Measurements from ENCODE around the gene HMGN1. TPM values are rescaled to one million over a fixed set of nuclear protein-coding genes. Genes with fewer than 3 reads are reported as not detected.

HMGN1 gene
- total RNA-seq, result 243 and 328 TPM in 2 replicates

GRCh38 chr21:39348355-39349210, at the start of gene HMGN1:
Gene HMGN1 (minus strand): TSS chr21:39349088. CDS start chr21:39348917, 171 bp downstream.

GRCh38 chr21:39313571-39314142, 35.2 kb downstream of the HMGN1 start, which contains the start of gene BRWD1:
Gene BRWD1 (minus strand): TSS chr21:39313632. CDS start chr21:39313491, 141 bp downstream.

Other genes with a start within 250 kb of the HMGN1 start
- gene PSMG1, start 165.6 kb downstream of the HMGN1 start, total RNA-seq, result 38.9 and 67.0 TPM in 2 replicates
- gene BRWD1, start 35.5 kb downstream of the HMGN1 start, total RNA-seq, result 67.7 and 91.2 TPM in 2 replicates
- gene LCA5L, start 96.7 kb upstream of the HMGN1 start, total RNA-seq, result 1.4 and 2.4 TPM in 2 replicates
- 4.6 and 8.2 TPM in 2 replicates for gene SH3BGR, start 102.9 kb upstream of the HMGN1 start, total RNA-seq

Data from nasal cavity respiratory epithelium epithelial cell of viscerocranial mucosa (primary cell).